COR-L47 (cell line): ENCODE measurements around the gene AHI1.
"Not testable (repeated sequence)": the region's sequence is repeated elsewhere in the genome, so short reads cannot be mapped to it uniquely, and the experiment has no call there.

Source experiments
- DNase-seq: peaks from one replicate; lab custom pipeline; 2025; lab: John Stamatoyannopoulos, UW

AHI1 gene

GRCh38 chr6:135390458-135390857, 107.1 kb downstream of the AHI1 start:
- no peak for DNase-seq

- DNase-seq, result no peak
Observed at GRCh38 chr6:135385299-135385698, 112.2 kb downstream of the AHI1 start.

DNA sequence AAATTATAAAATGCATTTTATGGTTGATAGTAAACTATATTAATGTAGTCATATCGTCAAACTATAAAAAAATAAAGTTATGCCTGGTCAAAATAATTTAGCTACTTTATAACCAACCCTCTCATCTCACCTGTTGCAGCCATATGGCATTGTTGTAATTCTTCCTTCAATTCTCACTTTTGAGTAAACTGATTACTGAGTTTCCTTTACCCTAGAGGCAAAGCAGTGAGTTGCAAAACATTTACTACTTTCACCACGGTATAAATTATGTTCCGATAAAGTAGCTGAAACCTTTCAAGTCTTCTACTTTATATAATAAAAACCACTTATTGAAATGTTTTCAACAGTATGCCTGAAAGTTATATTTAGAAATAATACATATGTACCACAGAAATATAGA, 113.8 kb downstream of the AHI1 start:
- no peak for DNase-seq

GRCh38 chr6:135383301-135383700, 114.2 kb downstream of the AHI1 start:
- no peak for DNase-seq

- DNase-seq, result no peak
Observed at GRCh38 chr6:135382182-135382628, 115.3 kb downstream of the AHI1 start.

GRCh38 chr6:135380793-135381192, 116.7 kb downstream of the AHI1 start:
- no peak for DNase-seq

GRCh38 chr6:135379647-135380046, 117.9 kb downstream of the AHI1 start:
- no peak for DNase-seq

- DNase-seq, result no peak
Observed at GRCh38 chr6:135372758-135373157, 124.8 kb downstream of the AHI1 start.

DNA sequence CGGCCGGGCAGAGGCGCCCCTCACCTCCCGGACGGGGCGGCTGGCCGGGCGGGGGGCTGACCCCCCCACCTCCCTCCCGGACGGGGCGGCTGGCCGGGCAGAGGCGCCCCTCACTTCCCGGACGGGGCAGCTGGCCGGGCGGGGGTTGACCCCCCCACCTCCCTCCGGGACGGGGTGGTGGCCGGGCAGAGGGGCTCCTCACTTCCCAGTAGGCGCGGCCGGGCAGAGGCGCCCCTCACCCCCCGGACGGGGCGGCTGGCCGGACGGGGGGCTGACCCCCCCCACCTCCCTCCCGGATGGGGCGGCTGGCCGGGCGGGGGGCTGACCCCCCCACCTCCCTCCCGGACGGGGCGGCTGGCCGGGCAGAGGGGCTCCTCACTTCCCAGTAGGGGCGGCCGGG, 133.9 kb downstream of the AHI1 start:
- DNase-seq, result not testable (repeated sequence)

DNA sequence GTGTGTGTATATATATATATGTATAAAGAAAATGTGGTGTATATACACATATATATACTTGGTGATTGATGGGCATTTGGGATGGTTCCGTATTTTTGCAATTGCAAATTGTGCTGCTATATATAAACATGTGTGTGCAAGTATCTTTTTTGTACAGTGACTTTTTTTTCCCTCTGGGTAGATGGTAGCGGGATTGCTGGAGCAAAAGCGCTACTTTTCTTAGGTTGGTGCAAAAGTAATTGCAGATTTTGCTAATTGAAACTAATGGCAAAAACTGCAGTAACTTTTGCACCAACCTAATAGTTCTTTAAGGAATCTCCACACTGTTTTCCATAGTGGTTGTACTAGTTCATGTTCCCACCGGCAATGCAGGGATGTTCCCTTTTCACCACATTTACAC, 135.4 kb downstream of the AHI1 start:
- DNase-seq, result no peak

GRCh38 chr6:135360222-135360621, 137.3 kb downstream of the AHI1 start:
- no peak for DNase-seq

DNA sequence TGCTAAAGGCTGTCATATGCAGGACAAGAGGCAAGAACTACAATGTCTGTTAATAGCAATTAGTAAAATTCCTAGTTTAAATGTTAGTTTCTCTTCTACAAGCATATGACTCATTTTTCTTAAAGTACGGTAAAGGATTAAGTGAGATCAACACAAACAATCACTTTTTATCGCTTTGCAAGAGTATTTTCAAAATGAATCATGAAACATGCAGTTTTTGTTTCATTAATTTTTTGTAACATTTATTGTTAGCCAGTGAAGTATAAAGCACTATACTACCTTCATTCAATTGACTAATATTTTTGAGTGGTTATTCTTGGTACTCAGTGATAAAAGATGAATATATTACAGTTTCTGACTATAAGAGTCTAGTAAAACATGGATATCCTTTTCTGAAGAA, 138.6 kb downstream of the AHI1 start:
- DNase-seq, result no peak

DNA sequence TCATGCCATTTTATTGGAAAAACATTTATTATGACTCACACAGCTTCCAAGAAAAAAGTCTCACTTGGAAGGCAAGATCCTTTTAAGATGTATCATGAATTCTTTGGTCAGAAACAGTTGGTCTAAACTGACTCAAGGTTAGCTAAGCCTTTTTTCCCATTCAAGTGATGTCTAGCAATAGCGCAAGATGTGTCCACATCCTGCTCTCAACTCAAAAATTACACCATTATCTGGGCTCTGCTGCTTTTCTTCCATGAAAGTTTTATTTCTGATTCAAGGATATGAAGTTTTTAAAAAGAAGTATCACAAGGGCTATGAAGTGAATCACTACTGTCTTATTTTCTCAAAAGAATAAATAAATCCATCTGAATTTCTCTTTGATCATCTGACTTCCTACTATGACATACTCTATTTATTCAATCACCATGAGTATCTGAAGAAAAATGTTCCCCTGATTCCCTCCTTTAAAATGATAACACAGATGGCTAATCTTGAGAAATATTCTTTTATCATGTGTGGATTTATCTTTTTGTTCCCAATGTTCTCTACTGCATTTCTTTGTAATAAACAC, 139.2 kb downstream of the AHI1 start:
- no peak for DNase-seq

- DNase-seq, result no peak
Observed at GRCh38 chr6:135354407-135354806, 143.1 kb downstream of the AHI1 start.

- DNase-seq, result no peak
Observed at GRCh38 chr6:135353113-135353512, 144.4 kb downstream of the AHI1 start.

DNA sequence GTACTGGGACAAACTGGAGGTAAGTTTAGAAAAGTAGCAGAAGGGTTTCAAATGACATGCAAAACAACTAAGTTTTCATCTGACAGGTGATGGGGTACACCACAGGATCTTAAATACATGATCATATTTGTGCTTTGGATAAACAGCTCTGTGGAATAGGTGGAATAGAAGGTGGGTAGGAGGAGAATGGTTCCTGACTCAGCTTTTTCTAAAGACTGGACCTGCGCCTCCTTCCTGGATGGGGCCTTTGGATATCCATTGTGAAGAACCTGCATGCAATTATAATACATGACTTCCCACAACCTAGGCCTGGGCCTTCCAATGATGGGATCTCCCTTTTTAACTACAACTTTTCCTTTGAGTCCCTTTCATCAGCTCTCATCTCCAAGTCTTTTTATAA, 145.9 kb downstream of the AHI1 start:
- no peak for DNase-seq

- no peak for DNase-seq
Observed at GRCh38 chr6:135347887-135348286, 149.7 kb downstream of the AHI1 start.

DNA sequence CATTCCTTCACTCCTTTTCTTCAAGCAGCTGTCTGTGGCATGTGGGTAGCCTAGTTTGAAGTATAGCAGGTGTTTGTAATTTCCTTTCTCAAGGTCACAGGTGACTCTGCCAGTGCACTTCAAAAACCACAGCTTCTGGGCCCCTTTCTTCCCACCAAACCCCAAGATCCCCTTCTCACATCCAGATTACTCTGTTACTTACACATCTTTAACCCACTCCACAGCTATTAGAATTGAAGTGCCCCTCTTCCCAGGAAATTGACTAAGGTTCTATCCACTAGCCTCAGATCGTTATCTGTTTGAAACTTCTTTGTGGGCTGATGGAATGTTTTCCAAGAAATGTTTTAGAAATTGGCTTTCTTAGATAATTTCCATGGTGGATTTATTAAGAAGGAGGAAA, 150.8 kb downstream of the AHI1 start:
- DNase-seq, result no peak

DNA sequence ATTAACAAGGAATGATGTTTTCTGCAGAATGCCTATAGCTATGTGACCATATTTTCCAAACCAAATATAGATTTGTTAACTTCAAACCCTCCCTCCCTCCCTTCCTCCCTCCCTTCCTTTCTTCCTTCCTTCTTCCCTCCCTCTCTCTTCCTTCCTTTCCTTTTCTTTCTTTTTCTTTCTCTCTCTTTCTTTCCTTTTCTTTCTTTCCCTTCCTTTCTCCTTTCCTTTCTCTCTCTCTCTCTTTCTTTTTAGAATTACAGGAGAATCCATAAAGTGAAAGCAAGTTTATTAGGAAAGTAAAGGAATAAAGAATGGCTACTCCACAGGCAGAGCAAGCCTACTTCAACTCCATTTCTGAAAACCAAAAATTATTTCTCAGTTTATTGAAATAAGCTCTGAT, 153.0 kb downstream of the AHI1 start:
- no peak for DNase-seq

DNA sequence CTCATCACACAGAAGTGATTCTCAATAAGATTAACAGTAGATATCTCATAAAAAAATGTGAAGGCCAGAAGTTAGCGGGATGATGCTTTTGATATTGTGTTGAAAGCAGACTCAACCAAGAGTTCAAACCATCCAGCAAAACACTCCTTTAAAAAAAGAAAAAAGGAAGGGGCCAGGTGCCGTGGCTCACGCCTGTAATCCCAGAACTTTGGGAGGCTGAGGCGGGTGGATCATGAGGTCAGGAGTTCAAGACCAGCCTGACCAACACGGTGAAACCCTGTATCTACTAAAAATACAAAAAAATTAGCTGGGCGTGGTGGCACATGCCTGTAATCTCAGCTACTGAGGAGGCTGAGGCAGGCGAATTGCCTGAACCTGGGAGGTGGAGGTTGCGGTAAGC, 157.6 kb downstream of the AHI1 start:
- not testable (repeated sequence) for DNase-seq

GRCh38 chr6:135334169-135334568, 163.4 kb downstream of the AHI1 start:
- no peak for DNase-seq

DNA sequence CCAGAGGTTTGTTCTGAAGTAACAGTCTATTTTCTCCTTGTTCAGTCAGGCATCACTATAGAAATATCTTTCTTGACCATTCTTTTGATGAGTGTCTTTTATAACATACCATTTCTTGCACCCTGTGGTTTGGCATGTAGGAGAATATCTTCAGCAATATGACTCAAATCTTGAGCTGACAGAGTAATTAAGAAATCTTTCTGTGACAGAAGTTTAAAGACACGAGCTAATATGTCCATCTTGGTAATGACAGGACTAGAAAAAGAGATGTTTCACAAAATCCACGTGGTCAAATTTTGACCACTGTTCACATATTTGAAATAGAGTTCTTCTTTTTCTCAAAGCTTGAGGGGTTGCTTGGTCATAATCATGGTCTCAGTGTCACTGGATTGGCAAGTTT, 166.5 kb downstream of the AHI1 start:
- no peak for DNase-seq

- DNase-seq, result no peak
Observed at GRCh38 chr6:135329851-135330803, 167.4 kb downstream of the AHI1 start.

DNA sequence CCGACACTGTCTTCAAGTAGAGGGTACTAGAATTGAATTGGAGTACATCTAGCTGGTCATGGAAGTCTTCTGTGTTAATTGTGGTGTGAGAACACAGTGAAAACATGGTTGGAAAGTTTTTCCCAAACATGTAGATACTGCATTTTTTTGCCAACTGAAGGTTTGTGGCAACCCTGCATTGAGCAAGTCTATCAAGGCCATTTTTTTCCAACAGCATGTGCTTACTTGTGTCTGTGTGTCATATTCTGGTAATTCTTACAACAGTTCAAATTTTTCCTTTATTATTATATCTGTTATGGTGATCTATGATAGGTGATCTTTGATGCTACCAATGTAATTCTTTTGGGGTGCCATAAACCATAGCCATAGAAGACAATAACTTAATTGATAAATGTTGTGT, 169.4 kb downstream of the AHI1 start:
- no peak for DNase-seq
